Liver (tissue), 9 donors: Measurements from ENCODE around the gene CHMP3. TPM values are rescaled to one million over a fixed set of nuclear protein-coding genes. Genes with fewer than 3 reads are reported as not detected.
A peak's percentile ranks its signal among the peaks of the same experiment; 100 is the strongest.

Experiments
- DNase-seq: peaks from one replicate; pipeline ENCODE4 v3.0.0-alpha.2; 2017; ENCODE audit warnings: low spot score
- H3K27ac ChIP-seq, 2 donors: one replicate each; pipeline ENCODE4 v1.7.0; 2013; ENCODE audit warnings: inconsistent platforms in 2 of 2, low read length in 2 of 2, control low read depth in 1 of 2, low read depth in 1 of 2, mild to moderate bottlenecking in 1 of 2
- H3K27me3 ChIP-seq, 4 donors: one replicate each; pipeline versions ENCODE4 v1.6.1 to v1.7.0; 2013; ENCODE audit warnings: low read length in 3 of 4, inconsistent platforms in 1 of 4, mild to moderate bottlenecking in 1 of 4, moderate library complexity in 1 of 4; ENCODE audit not compliant: control insufficient read depth in 4 of 4, insufficient read depth in 4 of 4
- H3K36me3 ChIP-seq, 4 donors: one replicate each; pipeline versions ENCODE4 v1.6.1 to v1.7.0; 2013; ENCODE audit warnings: low read length in 3 of 4, mild to moderate bottlenecking in 3 of 4, low read depth in 1 of 4, moderate library complexity in 1 of 4; ENCODE audit not compliant: control insufficient read depth in 4 of 4, insufficient read depth in 3 of 4
- H3K4me1 ChIP-seq, 4 donors: one replicate each; pipeline versions ENCODE4 v1.6.1 to v1.7.0; 2013; ENCODE audit warnings: low read length in 3 of 4, mild to moderate bottlenecking in 3 of 4, moderate library complexity in 1 of 4; ENCODE audit not compliant: control insufficient read depth in 4 of 4, insufficient read depth in 4 of 4
- H3K4me3 ChIP-seq, 3 donors: one replicate each; pipeline versions ENCODE4 v1.6.1 to v1.7.0; 2013; ENCODE audit warnings: low read length in 3 of 3, control low read depth in 1 of 3, low read depth in 1 of 3, mild to moderate bottlenecking in 1 of 3
- H3K9ac ChIP-seq, 2 donors: one replicate each; pipeline ENCODE4 v1.7.0; 2013; ENCODE audit warnings: low read length in 2 of 2, mild to moderate bottlenecking in 2 of 2, moderate library complexity in 2 of 2, control low read depth in 1 of 2, low read depth in 1 of 2
- H3K9me3 ChIP-seq, 4 donors: one replicate each; pipeline versions ENCODE4 v1.6.1 to v1.7.0; 2013; ENCODE audit warnings: low read length in 3 of 4; ENCODE audit not compliant: control insufficient read depth in 4 of 4
- FOXA1 ChIP-seq: IDR thresholded peaks from 2 replicates; pipeline ENCODE4 v1.6.1; 2016; ENCODE audit warnings: antibody characterized with exemption
- HNF4A ChIP-seq, 2 donors: conservative IDR thresholded peaks; 2 replicates each; pipeline ENCODE4 v1.6.1; 2016; ENCODE audit warnings: antibody characterized with exemption in 2 of 2, mild to moderate bottlenecking in 2 of 2
- RAD21 ChIP-seq, 2 donors: IDR thresholded peaks; 2 replicates each; pipeline ENCODE4 v1.6.1; 2016; ENCODE audit warnings: antibody characterized with exemption in 2 of 2, mild to moderate bottlenecking in 2 of 2
- RXRA ChIP-seq, 2 donors: IDR thresholded peaks; 2 replicates each; pipeline ENCODE4 v1.6.1; 2017 to 2018; ENCODE audit warnings: antibody characterized with exemption in 2 of 2, mild to moderate bottlenecking in 1 of 2
- SP1 ChIP-seq: IDR thresholded peaks from 2 replicates; pipeline ENCODE4 v1.6.1; 2018; ENCODE audit warnings: antibody characterized with exemption, mild to moderate bottlenecking
- WGBS: extraction: QIAGEN DNeasy Blood & Tissue Kit; methylation state at CpG from one replicate; pipeline ENCODE4 v1.1.7; 2013; 5-methylcytosine and 5-hydroxymethylcytosine counted together
- polyA plus RNA-seq, 2 donors: library from polyadenylated mRNA; stranded (reverse) in 1 of 2; unstranded in 1 of 2; fragments of 200-250 nt in 1 of 2; fragments of >200 nt in 1 of 2; fragmentation: Nextera tagmentation in 1 of 2; extraction: Ambion mirVana in 1 of 2; gene quantifications; one replicate each; pipeline versions ENCODE4 v1.2.1 to v1.2.3, GENCODE V29; 2013 to 2015
- total RNA-seq, 2 donors: library from RNA; depleted of rRNA; stranded (reverse); fragments of >200 nt; gene quantifications; one replicate each; pipeline ENCODE4 v1.2.3, GENCODE V29; 2014
- TF ChIP-seq, protein P1 (sequence below): IDR thresholded peaks from 2 replicates; pipeline ENCODE4 v1.6.1; 2016; ENCODE audit warnings: antibody characterized with exemption, mild to moderate bottlenecking
- TF ChIP-seq, protein P2 (sequence below): IDR thresholded peaks from 2 replicates; pipeline ENCODE4 v1.6.1; 2016; ENCODE audit warnings: antibody characterized with exemption
- TF ChIP-seq, protein P3 (sequence below): IDR thresholded peaks from 2 replicates; pipeline ENCODE4 v1.6.1; 2016; ENCODE audit warnings: antibody characterized with exemption
- donor health status: healthy.
- donor health status: healthy.
- donor health status: healthy.
- donor health status: healthy.
- donor health status: healthy.

Gene CHMP3
- total and polyA plus RNA-seq, 4 donors, result 20.6 to 25.1 (median 24.0) TPM

DNA sequence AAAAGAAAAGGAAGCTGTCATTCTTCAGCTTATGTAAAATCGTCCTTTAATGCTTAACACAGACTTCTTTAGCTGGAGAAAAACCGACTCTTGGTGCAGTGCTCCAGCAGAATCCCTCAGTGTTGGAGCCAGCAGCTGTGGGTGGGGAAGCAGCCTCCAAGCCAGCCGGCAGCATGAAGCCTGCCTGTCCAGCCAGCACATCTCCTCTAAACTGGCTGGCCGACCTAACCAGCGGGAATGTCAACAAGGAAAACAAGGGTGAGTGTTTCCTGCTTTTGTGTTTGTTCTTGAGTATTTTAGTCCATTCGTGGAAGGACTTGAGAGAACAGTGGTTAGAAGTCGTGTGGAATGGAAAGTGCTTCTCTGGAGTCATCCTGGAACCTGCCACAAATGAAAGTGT is 83.1 kb downstream of the CHMP3 start (continued):
- TF ChIP-seq, protein P1, sequence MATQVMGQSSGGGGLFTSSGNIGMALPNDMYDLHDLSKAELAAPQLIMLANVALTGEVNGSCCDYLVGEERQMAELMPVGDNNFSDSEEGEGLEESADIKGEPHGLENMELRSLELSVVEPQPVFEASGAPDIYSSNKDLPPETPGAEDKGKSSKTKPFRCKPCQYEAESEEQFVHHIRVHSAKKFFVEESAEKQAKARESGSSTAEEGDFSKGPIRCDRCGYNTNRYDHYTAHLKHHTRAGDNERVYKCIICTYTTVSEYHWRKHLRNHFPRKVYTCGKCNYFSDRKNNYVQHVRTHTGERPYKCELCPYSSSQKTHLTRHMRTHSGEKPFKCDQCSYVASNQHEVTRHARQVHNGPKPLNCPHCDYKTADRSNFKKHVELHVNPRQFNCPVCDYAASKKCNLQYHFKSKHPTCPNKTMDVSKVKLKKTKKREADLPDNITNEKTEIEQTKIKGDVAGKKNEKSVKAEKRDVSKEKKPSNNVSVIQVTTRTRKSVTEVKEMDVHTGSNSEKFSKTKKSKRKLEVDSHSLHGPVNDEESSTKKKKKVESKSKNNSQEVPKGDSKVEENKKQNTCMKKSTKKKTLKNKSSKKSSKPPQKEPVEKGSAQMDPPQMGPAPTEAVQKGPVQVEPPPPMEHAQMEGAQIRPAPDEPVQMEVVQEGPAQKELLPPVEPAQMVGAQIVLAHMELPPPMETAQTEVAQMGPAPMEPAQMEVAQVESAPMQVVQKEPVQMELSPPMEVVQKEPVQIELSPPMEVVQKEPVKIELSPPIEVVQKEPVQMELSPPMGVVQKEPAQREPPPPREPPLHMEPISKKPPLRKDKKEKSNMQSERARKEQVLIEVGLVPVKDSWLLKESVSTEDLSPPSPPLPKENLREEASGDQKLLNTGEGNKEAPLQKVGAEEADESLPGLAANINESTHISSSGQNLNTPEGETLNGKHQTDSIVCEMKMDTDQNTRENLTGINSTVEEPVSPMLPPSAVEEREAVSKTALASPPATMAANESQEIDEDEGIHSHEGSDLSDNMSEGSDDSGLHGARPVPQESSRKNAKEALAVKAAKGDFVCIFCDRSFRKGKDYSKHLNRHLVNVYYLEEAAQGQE, result no peak
- TF ChIP-seq, protein P2, sequence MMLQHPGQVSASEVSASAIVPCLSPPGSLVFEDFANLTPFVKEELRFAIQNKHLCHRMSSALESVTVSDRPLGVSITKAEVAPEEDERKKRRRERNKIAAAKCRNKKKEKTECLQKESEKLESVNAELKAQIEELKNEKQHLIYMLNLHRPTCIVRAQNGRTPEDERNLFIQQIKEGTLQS, result no peak

DNA sequence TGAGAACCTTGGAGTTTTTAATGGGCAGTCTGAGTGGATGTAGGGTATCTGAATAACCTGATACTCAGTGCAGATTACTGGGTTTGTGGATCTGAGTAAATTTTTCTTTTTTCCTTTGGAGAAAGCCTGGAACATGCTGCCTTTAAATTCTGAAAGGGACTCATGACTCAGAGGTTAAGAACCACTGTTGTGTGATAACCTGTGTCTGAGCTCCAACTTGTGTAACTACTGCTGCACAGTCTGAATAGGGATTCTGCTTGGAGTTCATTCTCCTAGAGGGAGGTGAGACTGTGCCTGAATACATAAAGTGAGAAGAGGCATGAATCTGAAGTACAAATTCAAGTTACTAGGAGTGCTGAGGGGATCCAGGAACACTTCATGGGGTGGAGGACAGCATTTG is 85.9 kb downstream of the CHMP3 start:
- Histone ChIP-seq H3K4me1 (peaks cover 3 to 11% (median 7%) of the 10 kb centered on the region in 4 donors), H3K4me3 (no peak overlapping the region), H3K27me3 (no peaks in the 10 kb centered on the region), H3K36me3 (peaks cover 18 to 52% (median 48%) of the 10 kb centered on the region in 4 donors), H3K9ac (no peak overlapping the region), H3K27ac (no peak overlapping the region), H3K9me3 (no peaks in the 10 kb centered on the region)
- no peak for DNase-seq
- no peak for TF ChIP-seq FOXA1

DNA sequence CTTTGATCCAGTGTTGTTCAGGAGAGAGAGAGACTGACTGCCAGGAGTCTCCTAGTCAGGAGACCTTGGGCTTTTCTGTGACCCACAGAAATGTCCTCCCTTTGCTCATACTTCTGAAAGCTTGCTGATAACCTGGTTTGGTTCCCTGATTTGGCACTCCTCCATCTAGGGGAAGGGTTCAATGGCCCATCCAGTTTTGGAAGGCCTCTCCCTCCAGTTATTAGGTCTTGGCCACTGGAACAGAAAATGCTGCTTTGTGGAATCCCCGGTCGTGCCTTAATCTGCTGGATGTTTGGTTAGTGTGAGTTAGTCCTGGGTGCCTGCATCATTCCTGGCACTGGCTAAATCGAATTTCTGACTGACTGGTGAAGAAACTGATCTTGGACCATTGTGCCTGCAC is 86.3 kb downstream of the CHMP3 start:
- TF ChIP-seq, protein P1, result no peak
- TF ChIP-seq, protein P3, sequence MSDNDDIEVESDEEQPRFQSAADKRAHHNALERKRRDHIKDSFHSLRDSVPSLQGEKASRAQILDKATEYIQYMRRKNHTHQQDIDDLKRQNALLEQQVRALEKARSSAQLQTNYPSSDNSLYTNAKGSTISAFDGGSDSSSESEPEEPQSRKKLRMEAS, result no peak
- peak; percentile 33 to 49 for TF ChIP-seq RXRA (IDR thresholded peaks at IDR 0.05)
- peak; percentile 27 for TF ChIP-seq SP1
- peak in 1 of 2 donors; percentile 31 for TF ChIP-seq HNF4A (conservative IDR thresholded peaks at IDR 0.05)
- peak in 1 of 2 donors; percentile 11 for TF ChIP-seq RAD21 (IDR thresholded peaks at IDR 0.05)
- no peak for DNase-seq
- H3K4me3 ChIP-seq, result no peak overlapping the region
- no peak overlapping the region for H3K27ac ChIP-seq
- 36% methylated on average over 3 of the region's 3 CpGs for WGBS
- no peaks in the 10 kb centered on the region for H3K27me3 ChIP-seq
- peaks cover 3 to 11% (median 7%) of the 10 kb centered on the region in 4 donors for H3K4me1 ChIP-seq
- peaks cover 18 to 48% (median 44%) of the 10 kb centered on the region in 4 donors for H3K36me3 ChIP-seq
- no peak overlapping the region for H3K9ac ChIP-seq
- no peaks in the 10 kb centered on the region for H3K9me3 ChIP-seq
